ENCODE data around the gene BCL2.
A peak's percentile ranks its signal among the peaks of the same experiment; 100 is the strongest.

Gene BCL2

DNA sequence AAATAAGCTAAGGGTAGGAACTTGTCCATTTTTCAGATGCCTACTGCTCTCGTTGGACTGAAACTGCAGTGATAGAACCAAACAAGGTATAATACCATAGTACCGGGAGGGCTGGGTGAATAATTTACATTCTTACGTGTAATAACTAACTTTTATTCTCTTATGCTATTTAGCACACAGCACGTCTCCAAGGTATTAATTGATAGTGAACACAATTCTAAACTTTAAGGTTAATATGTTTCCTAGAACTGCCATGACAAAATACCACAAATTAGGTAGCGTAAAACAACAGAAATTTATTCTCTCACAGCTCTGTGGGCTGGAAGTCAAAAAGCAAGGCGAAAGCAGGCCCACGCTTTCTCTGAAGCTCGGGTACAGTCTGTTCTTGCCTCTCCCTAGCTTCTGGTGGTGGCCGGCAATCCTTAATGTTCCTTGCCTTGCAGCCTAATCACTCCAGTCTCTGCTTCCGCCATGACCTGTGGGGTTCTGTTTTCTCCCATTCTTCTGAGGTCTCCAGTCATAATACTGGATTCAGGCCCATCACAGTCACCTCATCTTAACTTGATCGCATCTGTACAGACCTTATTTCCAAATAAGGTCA is 5.6 kb upstream of the BCL2 start:
- no peak for DNase-seq

DNA sequence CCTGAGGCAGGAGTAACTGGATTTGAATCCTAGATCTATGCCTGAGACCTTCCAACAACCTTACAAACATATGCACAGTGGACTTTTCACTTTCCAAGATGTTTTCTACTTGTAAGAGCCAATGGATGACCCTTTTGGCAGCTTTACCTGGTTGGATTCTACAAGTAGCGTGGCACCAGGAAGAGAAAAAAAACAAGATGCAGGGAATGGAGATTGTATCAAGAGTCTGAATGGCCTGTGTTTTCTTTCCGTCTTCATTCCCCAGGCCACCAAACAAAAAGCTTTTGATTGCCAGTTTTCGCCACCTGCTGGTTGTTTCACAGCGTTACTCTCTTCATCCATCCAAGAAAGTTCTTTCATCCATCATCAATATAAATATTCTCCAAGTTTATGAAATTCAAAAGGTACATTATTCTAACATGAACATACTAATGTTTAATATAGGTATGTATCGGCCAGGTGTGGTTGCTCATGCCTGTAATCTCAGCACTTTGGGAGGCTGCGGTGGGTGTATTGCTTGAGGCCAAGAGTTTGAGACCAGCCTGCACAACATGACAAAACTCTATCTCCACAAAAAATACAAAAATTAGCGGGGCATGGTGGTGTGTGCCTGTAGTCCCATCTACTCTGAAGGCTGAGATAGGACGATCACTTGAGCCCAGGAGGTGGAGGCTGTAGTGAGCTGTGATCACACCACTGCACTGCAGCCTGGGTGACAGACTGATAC is 3.5 kb upstream of the BCL2 start:
- peak; percentile 50 to 90 for DNase-seq

GRCh38 chr18:63322206-63322605 is 2.6 kb upstream of the BCL2 start:
- no peak for DNase-seq

- DNase-seq = no peak
These were observed 1.7 kb upstream of the BCL2 start for GRCh38 chr18:63321291-63321690.

DNA sequence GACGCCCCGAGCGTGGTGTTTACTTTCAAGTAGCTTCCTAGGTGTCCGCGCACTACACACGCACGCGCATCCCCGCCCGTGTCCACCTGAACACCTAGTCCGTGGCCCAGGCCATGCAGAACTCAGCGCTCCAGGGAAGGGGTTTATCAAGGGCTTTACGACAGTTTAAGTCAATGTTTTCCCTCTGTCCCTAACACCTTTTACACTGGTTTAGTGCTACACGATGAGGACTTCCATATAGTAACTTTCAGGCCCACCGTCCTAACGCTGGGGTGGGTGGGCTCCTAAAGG is 1.4 kb upstream of the BCL2 start:
- DNase-seq = no peak

GRCh38 chr18:63320123-63320974 is 780 bp upstream of the BCL2 start:
- DNase-seq = peak; percentile 81 to 85

DNA sequence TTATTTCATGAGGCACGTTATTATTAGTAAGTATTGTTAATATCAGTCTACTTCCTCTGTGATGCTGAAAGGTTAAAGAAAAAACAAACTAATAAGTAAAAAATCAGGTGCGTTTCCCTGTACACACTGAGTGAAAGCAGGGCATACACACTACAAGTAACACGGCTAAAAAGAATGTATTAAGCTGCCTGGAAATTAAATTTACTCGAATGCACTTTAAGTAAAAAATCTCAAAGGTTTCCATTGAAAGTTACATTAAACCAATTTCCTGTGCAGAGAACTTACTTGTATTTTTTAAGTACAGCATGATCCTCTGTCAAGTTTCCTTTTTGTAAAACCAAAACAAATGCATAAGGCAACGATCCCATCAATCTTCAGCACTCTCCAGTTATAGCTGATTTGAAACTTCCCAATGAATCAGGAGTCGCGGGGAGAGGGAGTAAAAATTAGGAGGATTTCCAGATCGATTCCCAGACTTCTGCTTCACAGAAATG is 633 bp downstream of the BCL2 start:
- DNase-seq = no peak

GRCh38 chr18:63317982-63318888 is 1.3 kb downstream of the BCL2 start:
- DNase-seq = peak; percentile 63 to 71

GRCh38 chr18:63317556-63317946 is 2.0 kb downstream of the BCL2 start:
- no peak for DNase-seq

- DNase-seq = no peak
These were observed 2.7 kb downstream of the BCL2 start for GRCh38 chr18:63316612-63317555.

DNA sequence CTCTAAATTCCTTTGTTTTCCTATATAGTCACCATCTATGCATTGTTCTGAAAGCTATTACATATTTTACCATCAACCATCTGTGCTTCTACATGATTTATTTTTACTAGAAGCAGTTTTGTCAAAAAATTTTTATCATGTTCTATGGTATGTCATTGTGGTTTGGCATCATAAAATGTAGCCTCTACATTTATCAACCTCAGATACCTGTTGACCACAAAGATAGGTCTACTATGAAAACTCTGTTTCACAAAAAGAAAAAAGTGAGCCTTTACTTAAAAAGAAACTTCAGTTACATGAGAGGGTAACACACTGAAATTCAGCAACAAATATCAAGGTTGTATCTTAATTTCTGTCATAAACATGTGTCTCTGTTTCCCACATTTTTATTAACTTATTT is 3.7 kb downstream of the BCL2 start:
- no peak for DNase-seq

DNA sequence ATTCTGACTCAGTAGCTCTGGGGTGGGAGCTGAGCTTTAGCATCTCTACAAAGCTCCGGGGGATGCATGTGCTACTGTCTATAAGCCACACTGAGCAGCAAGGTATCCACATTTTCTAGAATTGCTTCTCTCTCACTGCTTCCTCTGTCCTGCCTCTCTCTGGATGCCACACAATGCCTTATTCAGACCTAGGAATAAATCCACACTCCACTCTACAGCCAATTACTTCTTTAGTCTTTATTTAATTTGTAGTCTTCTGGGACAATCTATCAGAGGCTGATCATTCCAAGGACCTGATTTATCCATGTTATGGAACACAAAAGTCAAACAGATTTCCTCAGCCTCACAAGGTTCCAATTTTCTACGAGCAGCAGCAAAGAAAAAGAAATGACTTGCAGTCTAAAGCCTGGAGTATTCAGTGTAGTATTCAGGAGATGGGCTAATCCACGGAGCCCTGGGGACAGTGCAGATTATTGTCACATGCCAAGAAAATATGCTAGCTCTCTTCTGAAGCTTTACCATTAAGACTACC is 4.4 kb downstream of the BCL2 start:
- peak in 1 of 2 donors; percentile 57 for DNase-seq

DNA sequence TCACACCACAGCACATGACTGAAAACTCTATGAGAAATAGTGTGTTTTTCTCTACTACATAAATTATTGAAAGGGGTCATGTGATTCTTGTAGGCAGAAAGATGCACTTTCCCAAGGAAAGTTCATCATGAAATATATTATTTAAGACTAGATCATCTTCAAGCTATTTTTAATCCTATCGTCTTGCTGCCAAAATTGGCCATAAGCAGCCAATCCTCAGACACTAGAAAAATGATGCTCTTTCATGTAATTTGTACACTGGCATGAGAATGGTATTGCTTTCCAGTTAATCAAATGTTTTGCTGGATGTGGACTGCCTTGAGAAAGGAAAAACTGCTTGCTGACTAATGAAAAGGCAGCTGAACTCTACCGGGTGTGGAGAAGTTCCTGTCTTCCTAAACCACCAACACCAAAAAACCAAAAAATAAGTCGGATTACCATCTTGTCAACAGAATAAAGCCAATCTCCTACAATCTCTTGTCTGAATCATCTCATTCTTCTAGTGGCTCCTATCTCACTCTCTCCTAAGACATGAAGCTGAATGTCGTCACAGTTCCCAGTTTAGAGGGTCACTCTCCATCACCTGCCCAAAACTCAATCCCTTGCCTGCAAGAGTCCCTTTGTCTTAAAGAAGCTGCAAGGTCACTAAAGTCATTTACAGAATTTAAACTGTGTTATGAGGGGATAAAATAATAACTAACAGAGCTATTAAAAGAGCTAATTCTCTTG is 5.3 kb downstream of the BCL2 start:
- no peak for DNase-seq

DNA sequence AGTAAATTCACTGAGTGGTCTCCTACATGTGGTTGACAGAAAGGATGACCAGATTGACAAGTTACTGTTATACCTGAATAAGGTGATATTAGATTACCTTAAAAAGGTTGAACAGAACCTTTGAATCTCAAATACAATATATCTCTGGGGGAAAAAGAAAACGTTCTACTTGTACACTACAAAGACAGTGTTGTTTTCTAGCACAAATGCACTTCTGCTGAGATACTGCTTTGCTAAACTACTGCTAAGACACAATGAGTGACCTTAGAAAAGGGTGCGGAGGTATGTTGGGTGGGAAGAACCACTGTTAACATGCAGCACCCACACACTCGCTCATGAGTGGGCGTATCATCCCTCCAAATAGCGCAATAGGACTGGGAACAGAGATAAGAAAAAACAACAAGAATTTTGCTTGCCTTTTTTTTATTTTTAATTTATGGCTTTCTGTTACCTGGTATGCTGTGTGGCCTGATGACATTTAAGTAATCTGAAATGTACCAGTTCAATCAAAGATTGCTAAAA is 6.1 kb downstream of the BCL2 start:
- no peak for DNase-seq

DNA sequence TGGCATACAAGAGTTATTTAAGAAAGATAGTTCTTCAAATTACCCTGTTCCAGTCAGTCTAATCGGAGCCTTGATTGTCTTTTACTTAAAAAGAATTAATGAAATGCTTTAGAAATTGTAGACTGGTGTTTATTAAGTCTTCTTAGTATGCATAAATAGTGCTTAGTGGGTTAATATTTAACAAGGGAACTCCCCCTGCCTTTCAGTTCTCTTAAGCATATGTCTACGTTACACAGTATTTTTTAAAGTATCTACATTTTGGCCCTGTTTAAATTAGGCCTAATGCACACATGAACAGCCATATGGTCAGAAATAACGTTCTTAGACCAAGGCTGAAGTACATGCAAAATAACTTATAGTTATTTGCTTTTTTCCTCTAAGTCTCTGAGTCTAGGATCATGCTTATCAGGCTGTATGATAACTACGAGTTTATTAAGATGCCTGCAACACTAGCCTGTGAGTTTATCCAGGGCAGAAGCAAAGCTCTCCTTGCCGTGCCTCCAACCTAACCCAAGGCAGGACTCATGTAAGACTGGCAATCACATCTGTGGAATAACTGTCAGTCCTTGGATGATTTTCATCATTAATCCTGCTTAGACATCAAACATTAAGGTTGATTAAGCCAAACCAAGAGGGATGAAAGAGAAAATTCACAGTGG is 6.7 kb downstream of the BCL2 start:
- DNase-seq = no peak

DNA sequence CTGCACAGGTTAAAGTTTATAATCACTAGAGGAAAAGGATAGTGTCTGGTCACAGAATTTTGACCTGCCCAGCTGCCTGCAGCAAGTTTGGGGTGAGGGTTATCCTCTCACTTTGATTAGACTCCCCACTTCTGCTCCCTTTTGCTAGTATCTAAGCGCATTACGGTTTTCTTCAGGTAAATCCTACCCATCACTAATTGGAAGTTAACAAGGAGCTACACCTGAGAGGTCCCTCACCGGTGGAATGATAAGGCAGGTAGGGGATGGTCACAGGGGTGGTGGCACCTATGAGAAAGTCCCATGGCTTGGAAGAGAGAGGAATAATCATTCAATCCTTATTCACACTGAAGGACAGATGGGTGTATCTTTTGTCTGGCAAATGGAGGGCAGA is 7.6 kb downstream of the BCL2 start:
- DNase-seq = no peak

- no peak for DNase-seq
These were observed 8.2 kb downstream of the BCL2 start for GRCh38 chr18:63311118-63312018.

- no peak for DNase-seq
These were observed 10.1 kb downstream of the BCL2 start for GRCh38 chr18:63309422-63309821.

All from hippocampal formation (tissue), 2 donors.